NB4 (cell line): ENCODE data around the gene CHRNA7.

Source experiments
- POLR2A ChIP-seq: IDR thresholded peaks from 2 replicates; pipeline ENCODE4 v1.6.1; 2011; ENCODE audit warnings: mild to moderate bottlenecking; ENCODE audit not compliant: insufficient read length; ENCODE audit errors: extremely low read depth
- TF ChIP-seq, protein P1 (sequence below): IDR thresholded peaks from one replicate; pipeline ENCODE4 v1.5.1; 2012; ENCODE audit warnings: low read depth, low read length

DNA sequence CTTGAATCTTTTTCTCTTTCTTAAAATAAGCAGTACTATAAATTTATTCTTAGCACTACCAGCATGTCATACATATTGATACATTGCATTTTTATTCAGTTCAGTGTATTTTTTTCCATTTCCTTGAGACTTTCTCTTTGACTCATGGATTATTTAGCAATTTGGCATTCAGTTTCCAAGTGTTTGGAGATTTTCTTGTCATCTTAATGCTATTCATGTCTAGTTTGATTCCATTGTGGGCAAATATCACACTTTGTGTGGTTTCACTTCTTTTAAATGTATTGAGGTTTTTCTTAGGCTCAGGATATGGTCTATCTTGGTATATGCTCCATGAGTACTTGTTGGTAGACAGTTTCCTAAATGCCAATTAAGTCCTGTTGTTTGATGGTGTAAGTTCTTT is 99.5 kb downstream of the CHRNA7 start:
- TF ChIP-seq POLR2A = no peak
- TF ChIP-seq, protein P1, sequence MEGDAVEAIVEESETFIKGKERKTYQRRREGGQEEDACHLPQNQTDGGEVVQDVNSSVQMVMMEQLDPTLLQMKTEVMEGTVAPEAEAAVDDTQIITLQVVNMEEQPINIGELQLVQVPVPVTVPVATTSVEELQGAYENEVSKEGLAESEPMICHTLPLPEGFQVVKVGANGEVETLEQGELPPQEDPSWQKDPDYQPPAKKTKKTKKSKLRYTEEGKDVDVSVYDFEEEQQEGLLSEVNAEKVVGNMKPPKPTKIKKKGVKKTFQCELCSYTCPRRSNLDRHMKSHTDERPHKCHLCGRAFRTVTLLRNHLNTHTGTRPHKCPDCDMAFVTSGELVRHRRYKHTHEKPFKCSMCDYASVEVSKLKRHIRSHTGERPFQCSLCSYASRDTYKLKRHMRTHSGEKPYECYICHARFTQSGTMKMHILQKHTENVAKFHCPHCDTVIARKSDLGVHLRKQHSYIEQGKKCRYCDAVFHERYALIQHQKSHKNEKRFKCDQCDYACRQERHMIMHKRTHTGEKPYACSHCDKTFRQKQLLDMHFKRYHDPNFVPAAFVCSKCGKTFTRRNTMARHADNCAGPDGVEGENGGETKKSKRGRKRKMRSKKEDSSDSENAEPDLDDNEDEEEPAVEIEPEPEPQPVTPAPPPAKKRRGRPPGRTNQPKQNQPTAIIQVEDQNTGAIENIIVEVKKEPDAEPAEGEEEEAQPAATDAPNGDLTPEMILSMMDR = no peak
